HG03558 (cell line): ENCODE measurements around the gene SGSM2.

Experiments
- ATAC-seq: cut with Tn5 transposase; IDR thresholded peaks from one replicate; pipeline ENCODE4 v1.9.1; 2021; ENCODE audit warnings: moderate number of reproducible peaks; ENCODE audit not compliant: unreplicated experiment; ENCODE audit errors: extremely low read depth

Gene SGSM2

GRCh38 chr17:2383628-2384167, 46.4 kb downstream of the SGSM2 start:
- no peak for ATAC-seq

- no peak for ATAC-seq
Measured at GRCh38 chr17:2384439-2385127, 47.3 kb downstream of the SGSM2 start.

GRCh38 chr17:2385240-2386210, 48.2 kb downstream of the SGSM2 start:
- no peak for ATAC-seq

- ATAC-seq = no peak
Measured at GRCh38 chr17:2386400-2387085, 49.2 kb downstream of the SGSM2 start.

GRCh38 chr17:2387086-2388019, 50.1 kb downstream of the SGSM2 start:
- ATAC-seq = no peak

GRCh38 chr17:2388020-2388682, 50.9 kb downstream of the SGSM2 start:
- no peak for ATAC-seq

- ATAC-seq = no peak
Measured at GRCh38 chr17:2388683-2389055, 51.4 kb downstream of the SGSM2 start.

- no peak for ATAC-seq
Measured at GRCh38 chr17:2390199-2390836, 53.0 kb downstream of the SGSM2 start.

- no peak for ATAC-seq
Measured at GRCh38 chr17:2391597-2392251, 54.4 kb downstream of the SGSM2 start.

GRCh38 chr17:2392252-2393173, 55.2 kb downstream of the SGSM2 start:
- ATAC-seq = peak; percentile 26

GRCh38 chr17:2393174-2393953, 56.1 kb downstream of the SGSM2 start:
- peak; percentile 24 for ATAC-seq

- ATAC-seq = no peak
Measured at GRCh38 chr17:2393954-2394749, 56.9 kb downstream of the SGSM2 start.

- ATAC-seq = no peak
Measured at GRCh38 chr17:2394775-2395201, 57.5 kb downstream of the SGSM2 start.

- ATAC-seq = no peak
Measured at GRCh38 chr17:2395258-2396181, 58.2 kb downstream of the SGSM2 start.
